HEK293 (cell line): ENCODE measurements around the gene IL24.

Experiments
- CTCF ChIA-PET: fragments of 350-600 bp; formaldehyde crosslinking; extraction: SDS; loops from one replicate; lab custom pipeline; 2021; ENCODE audit warnings: antibody characterized with exemption; lab: Yijun Ruan, JAX
- POLR2A ChIA-PET: fragments of 300-600 bp; formaldehyde crosslinking; extraction: SDS; loops from one replicate; lab custom pipeline; 2020; ENCODE audit warnings: antibody characterized with exemption, inconsistent platforms; lab: Yijun Ruan, JAX
- H3K27ac ChIP-seq: fragments of 200-500 bp; sonication (Bioruptor generic); 2 replicates; pipeline ENCODE4 v1.5.1; 2014; ENCODE audit warnings: low read depth, low read length, control low read depth, inconsistent platforms; ENCODE audit errors: extremely low read depth
- H3K36me3 ChIP-seq, 2 experiments: fragments of 200-500 bp in 1 of 2; sonication (Bioruptor generic) in 1 of 2; 1 replicate in 1 of 2; 2 replicates in 1 of 2; pipeline ENCODE4 v1.5.1; 2014 to 2017; ENCODE audit warnings: inconsistent platforms in 2 of 2, low read length in 2 of 2; ENCODE audit not compliant: control insufficient read depth in 2 of 2, insufficient read depth in 1 of 2
- H3K4me1 ChIP-seq: fragments of 200-500 bp; sonication (Bioruptor generic); 2 replicates; pipeline ENCODE4 v1.5.1; 2014; ENCODE audit warnings: mild to moderate bottlenecking, low read length, inconsistent platforms; ENCODE audit not compliant: control insufficient read depth, insufficient read depth
- H3K4me3 ChIP-seq: 2 replicates; pipeline ENCODE4 v1.5.1; 2011; ENCODE audit warnings: low read depth, mild to moderate bottlenecking, control low read depth, low read length, moderate library complexity
- H3K9me3 ChIP-seq: fragments of 200-500 bp; sonication (Bioruptor generic); 2 replicates; pipeline ENCODE4 v1.5.1; 2014; ENCODE audit warnings: low read depth, low read length, inconsistent platforms; ENCODE audit not compliant: control insufficient read depth, insufficient read depth
- EGR2 ChIP-seq: fragments of 450-650 bp; formaldehyde crosslinking; IDR thresholded peaks from 2 replicates; pipeline ENCODE4 v1.5.1; 2016; ENCODE audit warnings: low read depth, missing biosample characterization, missing genetic modification characterization
- FEZF1 ChIP-seq: fragments of 450-650 bp; formaldehyde crosslinking; IDR thresholded peaks from 2 replicates; pipeline ENCODE4 v1.5.1; 2016; ENCODE audit warnings: missing biosample characterization, missing genetic modification characterization
- GLI4 ChIP-seq: fragments of 450-650 bp; formaldehyde crosslinking; IDR thresholded peaks from 2 replicates; pipeline ENCODE4 v1.5.1; 2016; ENCODE audit warnings: missing biosample characterization, missing genetic modification characterization
- GLIS1 ChIP-seq: fragments of 450-650 bp; formaldehyde crosslinking; IDR thresholded peaks from 2 replicates; pipeline ENCODE4 v1.5.1; 2016; ENCODE audit warnings: missing biosample characterization, missing genetic modification characterization
- HOXA7 ChIP-seq: sonication (generic); formaldehyde crosslinking; IDR thresholded peaks from 2 replicates; pipeline ENCODE4 v1.8.1; 2022; ENCODE audit warnings: missing genetic modification reagents, borderline replicate concordance
- HOXC10 ChIP-seq: sonication (generic); formaldehyde crosslinking; IDR thresholded peaks from 2 replicates; pipeline ENCODE4 v1.8.1; 2023; ENCODE audit warnings: mild to moderate bottlenecking, missing genetic modification reagents
- IKZF3 ChIP-seq: fragments of 450-650 bp; IDR thresholded peaks from 2 replicates; pipeline ENCODE4 v1.5.0; 2018; ENCODE audit warnings: missing biosample characterization, mild to moderate bottlenecking, missing genetic modification characterization, moderate library complexity
- KLF1 ChIP-seq: fragments of 450-650 bp; formaldehyde crosslinking; IDR thresholded peaks from 2 replicates; pipeline ENCODE4 v1.5.1; 2016; ENCODE audit warnings: missing biosample characterization, missing genetic modification characterization
- KLF16 ChIP-seq: fragments of 450-650 bp; formaldehyde crosslinking; IDR thresholded peaks from 2 replicates; pipeline ENCODE4 v1.5.1; 2017; ENCODE audit warnings: missing biosample characterization, missing genetic modification characterization
- KLF7 ChIP-seq: fragments of 450-650 bp; formaldehyde crosslinking; IDR thresholded peaks from 2 replicates; pipeline ENCODE4 v1.5.1; 2016; ENCODE audit warnings: missing biosample characterization, missing genetic modification characterization, borderline replicate concordance
- PRDM1 ChIP-seq: fragments of 450-650 bp; formaldehyde crosslinking; IDR thresholded peaks from 2 replicates; pipeline ENCODE4; 2016; ENCODE audit warnings: missing biosample characterization, missing genetic modification characterization
- SCRT1 ChIP-seq: fragments of 450-650 bp; formaldehyde crosslinking; IDR thresholded peaks from 2 replicates; pipeline ENCODE4 v1.5.1; 2016; ENCODE audit warnings: missing biosample characterization, missing genetic modification characterization, borderline replicate concordance
- SETDB1 ChIP-seq: IDR thresholded peaks from one replicate; pipeline ENCODE4 v1.6.1; 2017; ENCODE audit warnings: mild to moderate bottlenecking, low read length, moderate library complexity, mixed read lengths; ENCODE audit not compliant: insufficient read length
- YY1 ChIP-seq: fragments of 450-650 bp; formaldehyde crosslinking; IDR thresholded peaks from 2 replicates; pipeline ENCODE4 v1.5.1; 2018; ENCODE audit warnings: missing biosample characterization, missing genetic modification characterization
- YY2 ChIP-seq: fragments of 450-650 bp; formaldehyde crosslinking; IDR thresholded peaks from 2 replicates; pipeline ENCODE4 v1.5.1; 2016; ENCODE audit warnings: missing biosample characterization, missing genetic modification characterization
- ZBTB8A ChIP-seq: fragments of 450-650 bp; formaldehyde crosslinking; IDR thresholded peaks from 2 replicates; pipeline ENCODE4 v1.5.1; 2016; ENCODE audit warnings: missing biosample characterization, missing genetic modification characterization
- ZFP41 ChIP-seq: fragments of 450-650 bp; formaldehyde crosslinking; IDR thresholded peaks from 2 replicates; pipeline ENCODE4 v1.5.1; 2016; ENCODE audit warnings: missing biosample characterization, missing genetic modification characterization, borderline replicate concordance
- ZNF132 ChIP-seq: fragments of 450-650 bp; formaldehyde crosslinking; IDR thresholded peaks from 2 replicates; pipeline ENCODE4 v1.5.1; 2017; ENCODE audit warnings: missing biosample characterization, missing genetic modification characterization, borderline replicate concordance
- ZNF133 ChIP-seq: fragments of 450-650 bp; formaldehyde crosslinking; IDR thresholded peaks from 2 replicates; pipeline ENCODE4 v1.5.1; 2016; ENCODE audit warnings: missing biosample characterization, missing genetic modification characterization
- ZNF138 ChIP-seq: fragments of 450-650 bp; formaldehyde crosslinking; IDR thresholded peaks from 2 replicates; pipeline ENCODE4 v1.5.1; 2016; ENCODE audit warnings: missing biosample characterization, missing genetic modification characterization, borderline replicate concordance
- ZNF140 ChIP-seq: fragments of 450-650 bp; formaldehyde crosslinking; IDR thresholded peaks from 2 replicates; pipeline ENCODE4 v1.5.1; 2016; ENCODE audit warnings: missing biosample characterization, missing genetic modification characterization
- ZNF175 ChIP-seq: fragments of 450-650 bp; formaldehyde crosslinking; IDR thresholded peaks from 2 replicates; pipeline ENCODE4 v1.5.1; 2016; ENCODE audit warnings: missing biosample characterization, missing genetic modification characterization
- ZNF202 ChIP-seq: fragments of 450-650 bp; formaldehyde crosslinking; IDR thresholded peaks from 2 replicates; pipeline ENCODE4 v1.5.1; 2016; ENCODE audit warnings: missing biosample characterization, missing genetic modification characterization, borderline replicate concordance
- ZNF223 ChIP-seq: fragments of 450-650 bp; formaldehyde crosslinking; IDR thresholded peaks from 2 replicates; pipeline ENCODE4 v1.5.1; 2016; ENCODE audit warnings: missing biosample characterization, missing genetic modification characterization
- ZNF324 ChIP-seq: fragments of 450-650 bp; formaldehyde crosslinking; IDR thresholded peaks from 2 replicates; pipeline ENCODE4 v1.5.1; 2016; ENCODE audit warnings: missing biosample characterization, missing genetic modification characterization
- ZNF394 ChIP-seq: fragments of 450-650 bp; formaldehyde crosslinking; IDR thresholded peaks from 2 replicates; pipeline ENCODE4 v1.5.1; 2016; ENCODE audit warnings: missing biosample characterization, missing genetic modification characterization, mild to moderate bottlenecking, moderate library complexity, borderline replicate concordance
- ZNF426 ChIP-seq: fragments of 450-650 bp; formaldehyde crosslinking; IDR thresholded peaks from 2 replicates; pipeline ENCODE4 v1.5.1; 2017; ENCODE audit warnings: missing biosample characterization, missing genetic modification characterization, mild to moderate bottlenecking, inconsistent platforms, moderate library complexity
- ZNF501 ChIP-seq: fragments of 450-650 bp; formaldehyde crosslinking; IDR thresholded peaks from 2 replicates; pipeline ENCODE4 v1.5.1; 2016; ENCODE audit warnings: missing biosample characterization, missing genetic modification characterization
- ZNF521 ChIP-seq: fragments of 450-650 bp; formaldehyde crosslinking; IDR thresholded peaks from 2 replicates; pipeline ENCODE4 v1.5.1; 2017; ENCODE audit warnings: missing biosample characterization, mild to moderate bottlenecking, missing genetic modification characterization
- ZNF530 ChIP-seq: fragments of 450-650 bp; formaldehyde crosslinking; IDR thresholded peaks from 2 replicates; pipeline ENCODE4 v1.5.1; 2016; ENCODE audit warnings: low read depth, missing biosample characterization, missing genetic modification characterization
- ZNF544 ChIP-seq: fragments of 450-650 bp; formaldehyde crosslinking; IDR thresholded peaks from 2 replicates; pipeline ENCODE4 v1.5.0; 2017; ENCODE audit warnings: missing biosample characterization, missing genetic modification characterization
- ZNF549 ChIP-seq: fragments of 450-650 bp; IDR thresholded peaks from 2 replicates; pipeline ENCODE4 v1.5.1; 2018; ENCODE audit warnings: missing biosample characterization, missing genetic modification characterization, mild to moderate bottlenecking, inconsistent platforms, moderate library complexity
- ZNF561 ChIP-seq: fragments of 450-650 bp; IDR thresholded peaks from 2 replicates; pipeline ENCODE4 v1.5.1; 2018; ENCODE audit warnings: missing biosample characterization, missing genetic modification characterization, borderline replicate concordance
- ZNF658 ChIP-seq: fragments of 450-650 bp; formaldehyde crosslinking; IDR thresholded peaks from 2 replicates; pipeline ENCODE4; 2016; ENCODE audit warnings: missing biosample characterization, missing genetic modification characterization
- ZNF701 ChIP-seq: fragments of 450-650 bp; formaldehyde crosslinking; IDR thresholded peaks from 2 replicates; pipeline ENCODE4 v1.5.1; 2016; ENCODE audit warnings: missing biosample characterization, missing genetic modification characterization
- ZNF843 ChIP-seq: fragments of 450-650 bp; formaldehyde crosslinking; IDR thresholded peaks from 2 replicates; pipeline ENCODE4 v1.5.1; 2016; ENCODE audit warnings: missing biosample characterization, missing genetic modification characterization
- ZSCAN23 ChIP-seq: fragments of 450-650 bp; formaldehyde crosslinking; IDR thresholded peaks from 2 replicates; pipeline ENCODE4 v1.5.1; 2016; ENCODE audit warnings: missing biosample characterization, missing genetic modification characterization
- ZXDB ChIP-seq: fragments of 450-650 bp; formaldehyde crosslinking; IDR thresholded peaks from 2 replicates; pipeline ENCODE4 v1.5.1; 2016; ENCODE audit warnings: missing biosample characterization, missing genetic modification characterization
- TF ChIP-seq, protein P1 (sequence below): fragments of 450-650 bp; formaldehyde crosslinking; IDR thresholded peaks from 2 replicates; pipeline ENCODE4 v1.5.1; 2016; ENCODE audit warnings: missing biosample characterization, missing genetic modification characterization

The IL24 gene

GRCh38 chr1:206940588-206940936, 43.3 kb downstream of the IL24 start:
- no peak overlapping the region for H3K4me3 ChIP-seq
- no peak for TF ChIP-seq ZSCAN23 (tag by site-specific recombination)
- no peak for TF ChIP-seq ZFP41 (tag by site-specific recombination)
- TF ChIP-seq EGR2 (tag by site-specific recombination) = no peak
- no peak for TF ChIP-seq ZNF140 (tag by site-specific recombination)
- TF ChIP-seq KLF7 (tag by site-specific recombination) = no peak
- TF ChIP-seq ZNF138 (tag by site-specific recombination) = no peak
- no peak for TF ChIP-seq ZNF394 (tag by site-specific recombination)
- no peak for TF ChIP-seq ZNF132 (tag by site-specific recombination)
- no peak for TF ChIP-seq GLIS1
- no peak for TF ChIP-seq SETDB1
- no peak for TF ChIP-seq ZNF426 (tag by site-specific recombination)
- TF ChIP-seq ZNF175 = no peak
- no peak for TF ChIP-seq ZNF544 (tag by site-specific recombination)
- TF ChIP-seq FEZF1 (tag by site-specific recombination) = no peak
- ChIA-PET CTCF (no interaction called here), POLR2A (no interaction called here)
- no peaks in the 10 kb centered on the region for H3K36me3 ChIP-seq
- no peak overlapping the region for H3K27ac ChIP-seq
- peaks cover 9% of the 10 kb centered on the region for H3K4me1 ChIP-seq
- H3K9me3 ChIP-seq = no peaks in the 10 kb centered on the region

DNA sequence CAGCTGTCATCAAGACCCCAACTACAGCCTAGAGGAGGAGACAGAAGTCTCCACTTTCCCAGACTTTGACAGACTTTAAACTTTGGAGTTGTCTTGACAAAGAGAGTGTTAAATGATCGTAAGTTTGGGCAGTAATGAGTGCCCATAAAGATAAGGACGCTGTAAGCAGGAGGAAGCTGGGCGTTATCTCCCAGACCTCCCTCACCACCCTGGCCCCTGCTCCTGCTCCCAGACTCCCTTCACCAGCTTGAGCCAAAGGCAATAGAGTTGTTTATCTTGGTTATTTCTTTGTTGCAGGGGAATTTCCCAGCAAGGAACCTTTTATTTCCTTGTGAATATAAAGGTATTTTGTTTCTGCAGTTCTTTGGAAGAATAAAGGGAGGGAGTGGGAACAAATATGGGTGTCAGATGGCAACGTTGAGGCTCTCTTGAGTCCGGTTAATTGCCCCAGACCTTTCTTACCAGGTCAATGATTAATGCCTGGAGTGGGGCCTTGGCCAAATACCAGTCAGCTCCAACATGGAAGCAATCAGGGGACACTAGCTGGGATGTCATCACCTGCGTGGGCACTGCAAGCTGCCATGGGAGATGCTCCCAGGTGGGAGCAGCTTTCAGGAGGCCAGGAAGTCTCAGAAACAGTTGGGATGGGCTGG, 44.6 kb downstream of the IL24 start:
- CTCF ChIA-PET = interaction anchor here (0.8 to 1.2 kb wide), 2 partner anchors 10 to 53 kb away, joined by 3 read pairs; no protein-coding TSS in a partner anchor
- peaks cover 9% of the 10 kb centered on the region for H3K4me1 ChIP-seq
- H3K9me3 ChIP-seq = no peaks in the 10 kb centered on the region
- POLR2A ChIA-PET = no interaction called here
- no peaks in the 10 kb centered on the region for H3K36me3 ChIP-seq
- no peak overlapping the region for H3K4me3 ChIP-seq
- no peak overlapping the region; the same call in 1 of the 2 replicates for H3K27ac ChIP-seq
- TF ChIP-seq YY1 (tag by site-specific recombination) (no peak), ZSCAN23 (tag by site-specific recombination) (no peak), IKZF3 (tag by site-specific recombination) (peak; percentile 38; the same call in 1 of the 2 replicates), KLF16 (tag by site-specific recombination) (no peak), SETDB1 (no peak), ZNF501 (tag by site-specific recombination) (no peak), ZNF223 (no peak), ZNF133 (tag by site-specific recombination) (no peak), ZNF549 (tag by site-specific recombination) (no peak), FEZF1 (tag by site-specific recombination) (peak; percentile 66), PRDM1 (tag by site-specific recombination) (no peak), ZXDB (tag by site-specific recombination) (peak; percentile 93), ZNF530 (tag by site-specific recombination) (no peak), HOXA7 (CRISPR knock-in tag) (no peak), ZNF701 (no peak), HOXC10 (CRISPR knock-in tag) (no peak), ZNF202 (tag by site-specific recombination) (no peak), YY2 (tag by site-specific recombination) (no peak), ZNF561 (peak; percentile 43; the same call in 1 of the 2 replicates), ZNF324 (tag by site-specific recombination) (no peak), KLF1 (peak; percentile 66), ZNF658 (tag by site-specific recombination) (no peak), GLI4 (tag by site-specific recombination) (no peak), ZNF843 (tag by site-specific recombination) (peak; percentile 83), SCRT1 (tag by site-specific recombination) (no peak), ZNF521 (tag by site-specific recombination) (no peak), ZBTB8A (tag by site-specific recombination) (peak; percentile 33; the same call in 1 of the 2 replicates)
- TF ChIP-seq, protein P1, sequence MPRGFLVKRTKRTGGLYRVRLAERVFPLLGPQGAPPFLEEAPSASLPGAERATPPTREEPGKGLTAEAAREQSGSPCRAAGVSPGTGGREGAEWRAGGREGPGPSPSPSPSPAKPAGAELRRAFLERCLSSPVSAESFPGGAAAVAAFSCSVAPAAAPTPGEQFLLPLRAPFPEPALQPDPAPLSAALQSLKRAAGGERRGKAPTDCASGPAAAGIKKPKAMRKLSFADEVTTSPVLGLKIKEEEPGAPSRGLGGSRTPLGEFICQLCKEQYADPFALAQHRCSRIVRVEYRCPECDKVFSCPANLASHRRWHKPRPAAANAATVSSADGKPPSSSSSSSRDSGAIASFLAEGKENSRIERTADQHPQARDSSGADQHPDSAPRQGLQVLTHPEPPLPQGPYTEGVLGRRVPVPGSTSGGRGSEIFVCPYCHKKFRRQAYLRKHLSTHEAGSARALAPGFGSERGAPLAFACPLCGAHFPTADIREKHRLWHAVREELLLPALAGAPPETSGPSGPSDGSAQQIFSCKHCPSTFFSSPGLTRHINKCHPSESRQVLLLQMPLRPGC = no peak
